IMR-90 (cell line): Measurements from ENCODE around the gene GCC2. TPM values are rescaled to one million over a fixed set of nuclear protein-coding genes. Genes with fewer than 3 reads are reported as not detected.

Experiments
- ATAC-seq: fragments of 200-7000 bp; cut with Tn5 transposase; 2 replicates; pipeline ENCODE4 v1.9.1; 2020; ENCODE audit warnings: low read depth, mild to moderate bottlenecking, moderate library complexity
- BruUV-seq: library from RNA; stranded (reverse); fragments of 400-500 nt; replicated peaks from 2 replicates; lab custom pipeline; 2021; lab: Mats Ljungman, UMichigan
- CTCF ChIA-PET: fragments of 300-600 bp; formaldehyde crosslinking; extraction: SDS; loops from one replicate; lab custom pipeline; 2021; ENCODE audit warnings: antibody characterized with exemption; lab: Yijun Ruan, JAX
- POLR2A ChIA-PET: fragments of 300-600 bp; sonication (Branson Sonifier 250); formaldehyde crosslinking; loops from one replicate; lab custom pipeline; 2022; ENCODE audit warnings: antibody characterized with exemption; ENCODE audit not compliant: unreplicated experiment; lab: Charles Lee
- DNase-seq: peaks from one replicate; pipeline ENCODE4 v3.0.0; 2013
- H2AFZ ChIP-seq: replicated peaks from 2 replicates; pipeline ENCODE3; 2013; ENCODE audit warnings: low read length, mild to moderate bottlenecking; ENCODE audit not compliant: poor library complexity
- H2AK5ac ChIP-seq: 2 replicates; pipeline ENCODE4 v1.6.1; 2013; ENCODE audit warnings: low read depth, low read length, inconsistent platforms
- H2AK9ac ChIP-seq: replicated peaks from 2 replicates; pipeline ENCODE3; 2013; ENCODE audit warnings: mild to moderate bottlenecking, low read depth, low read length, moderate library complexity; ENCODE audit not compliant: poor library complexity
- H2BK120ac ChIP-seq: 2 replicates; pipeline ENCODE4 v1.6.1; 2013; ENCODE audit warnings: low read depth, low read length, inconsistent platforms
- H2BK15ac ChIP-seq: 3 replicates; pipeline ENCODE4 v1.6.1; 2013; ENCODE audit warnings: low read depth, low read length, inconsistent platforms
- H2BK20ac ChIP-seq: 2 replicates; pipeline ENCODE4 v1.6.1; 2013; ENCODE audit warnings: low read depth, mild to moderate bottlenecking, inconsistent platforms, low read length, moderate library complexity
- H2BK5ac ChIP-seq: 2 replicates; pipeline ENCODE4 v1.6.1; 2013; ENCODE audit warnings: mild to moderate bottlenecking, low read depth, low read length, inconsistent platforms; ENCODE audit not compliant: poor library complexity, severe bottlenecking
- H3K14ac ChIP-seq: replicated peaks from 2 replicates; pipeline ENCODE4 v1.6.1; 2013; ENCODE audit warnings: low read depth, low read length, inconsistent platforms
- H3K18ac ChIP-seq: 2 replicates; pipeline ENCODE4 v1.6.1; 2013; ENCODE audit warnings: low read depth, low read length, control low read depth
- H3K23ac ChIP-seq: 2 replicates; pipeline ENCODE4 v1.6.1; 2013; ENCODE audit warnings: low read depth, low read length, inconsistent platforms
- H3K27ac ChIP-seq: 2 replicates; pipeline ENCODE4 v1.5.1; 2013; ENCODE audit warnings: mild to moderate bottlenecking, control low read depth, low read length; ENCODE audit not compliant: insufficient read depth
- H3K27me3 ChIP-seq: 2 replicates; pipeline ENCODE4 v1.6.1; 2013; ENCODE audit warnings: low read length; ENCODE audit not compliant: control insufficient read depth, insufficient read depth
- H3K36me3 ChIP-seq: 2 replicates; pipeline ENCODE4 v1.6.1; 2013; ENCODE audit warnings: low read length, mixed read lengths; ENCODE audit not compliant: control insufficient read depth, insufficient read depth
- H3K4ac ChIP-seq: 2 replicates; pipeline ENCODE4 v1.6.1; 2013; ENCODE audit warnings: low read depth, low read length, inconsistent platforms
- H3K4me1 ChIP-seq: 2 replicates; pipeline ENCODE4 v1.6.1; 2013; ENCODE audit warnings: low read length, mixed read lengths; ENCODE audit not compliant: control insufficient read depth, insufficient read depth
- H3K4me2 ChIP-seq: 2 replicates; pipeline ENCODE4 v1.6.1; 2013; ENCODE audit warnings: low read depth, mild to moderate bottlenecking, control low read depth, low read length, moderate library complexity
- H3K4me3 ChIP-seq: 2 replicates; pipeline ENCODE4 v1.5.1; 2013; ENCODE audit warnings: low read depth, mild to moderate bottlenecking, control low read depth, low read length, moderate library complexity; ENCODE audit not compliant: insufficient read depth
- H3K56ac ChIP-seq: 2 replicates; pipeline ENCODE4 v1.6.1; 2013; ENCODE audit warnings: low read length, inconsistent platforms; ENCODE audit not compliant: insufficient read depth; ENCODE audit errors: extremely low read depth
- H3K79me1 ChIP-seq, 2 experiments: 2 replicates each; pipeline ENCODE4 v1.6.1; 2013; ENCODE audit warnings: low read length in 2 of 2, inconsistent platforms in 1 of 2, low read depth in 1 of 2
- H3K9ac ChIP-seq: 2 replicates; pipeline ENCODE4 v1.6.1; 2013; ENCODE audit warnings: low read depth, low read length, control low read depth
- H3K9me1 ChIP-seq: 2 replicates; pipeline ENCODE4 v1.6.1; 2013; ENCODE audit warnings: low read length, inconsistent platforms; ENCODE audit not compliant: insufficient read depth
- H3K9me3 ChIP-seq: 2 replicates; pipeline ENCODE4 v1.6.1; 2013; ENCODE audit warnings: low read length; ENCODE audit not compliant: control insufficient read depth, insufficient read depth
- H4K20me1 ChIP-seq: 2 replicates; pipeline ENCODE4 v1.6.1; 2013; ENCODE audit warnings: low read length, inconsistent platforms; ENCODE audit not compliant: insufficient read depth
- H4K5ac ChIP-seq: 2 replicates; pipeline ENCODE4 v1.6.1; 2013; ENCODE audit warnings: mild to moderate bottlenecking, low read depth, low read length, control low read depth
- H4K8ac ChIP-seq, 2 experiments: 2 replicates each; pipeline ENCODE4 v1.6.1; 2013; ENCODE audit warnings: low read depth in 2 of 2, low read length in 2 of 2, control low read depth in 1 of 2, inconsistent platforms in 1 of 2
- H4K91ac ChIP-seq: 2 replicates; pipeline ENCODE4 v1.6.1; 2013; ENCODE audit warnings: low read depth, low read length, inconsistent platforms; ENCODE audit not compliant: insufficient read depth
- CEBPB ChIP-seq: IDR thresholded peaks from 2 replicates; pipeline ENCODE4 v1.6.1; 2012; ENCODE audit warnings: low read depth, low read length, improper control_type of control experiment
- CHD1 ChIP-seq: IDR thresholded peaks from 2 replicates; pipeline ENCODE4 v1.6.1; 2012; ENCODE audit warnings: low read depth, low read length, improper control_type of control experiment
- FOS ChIP-seq: fragments of 150-350 bp; IDR thresholded peaks from 2 replicates; pipeline ENCODE4 v1.6.1; 2016; ENCODE audit warnings: low read depth, low read length
- RCOR1 ChIP-seq: IDR thresholded peaks from 2 replicates; pipeline ENCODE4 v1.6.1; 2012; ENCODE audit warnings: mild to moderate bottlenecking, low read length, improper control_type of control experiment; ENCODE audit not compliant: insufficient replicate concordance
- WGBS, 2 experiments: methylation state at CpG; one replicate each; pipeline versions ENCODE4 v1.1.5 to v1.1.7; 2013; ENCODE audit warnings: missing lambda C conversion rate in 2 of 2; ENCODE audit not compliant: insufficient read length in 1 of 2; ENCODE audit errors: extremely low coverage in 2 of 2; 5-methylcytosine and 5-hydroxymethylcytosine counted together
- dilution Hi-C: fragments of 300-500 bp; cut with HindIII; formaldehyde crosslinking; loops from one replicate; pipeline ENCODE4 v1.14.3; 2018; ENCODE audit warnings: low sequenced_read_pairs; ENCODE audit not compliant: unreplicated experiment
- in situ Hi-C: fragments of 300-500 bp; cut with MboI; formaldehyde crosslinking; loops from 3 replicates; pipeline ENCODE4 v1.14.3; 2019; ENCODE audit warnings: low sequenced_read_pairs, inconsistent platforms, mixed read lengths
- intact Hi-C: fragments of 100-400 bp; cut with micrococcal nuclease; formaldehyde crosslinking; loops from 2 replicates; pipeline ENCODE4 v1.10.0; 2022
- polyA plus RNA-seq, 3 experiments: library from polyadenylated mRNA; depleted of rRNA; stranded (reverse); fragments of >200 nt; gene quantifications; 2 replicates each; pipeline ENCODE4 v1.2.3, GENCODE V29; 2012; ENCODE audit warnings: low replicate concordance in 1 of 3
- total RNA-seq: library from RNA; depleted of rRNA; stranded (reverse); fragments of >200 nt; gene quantifications from 2 replicates; pipeline ENCODE4 v1.2.3, GENCODE V29; 2012

The GCC2 gene
- total and polyA plus RNA-seq, 2 of the 4 experiments (the other 2 are of a cell fraction), result 6.4 to 8.6 TPM

DNA sequence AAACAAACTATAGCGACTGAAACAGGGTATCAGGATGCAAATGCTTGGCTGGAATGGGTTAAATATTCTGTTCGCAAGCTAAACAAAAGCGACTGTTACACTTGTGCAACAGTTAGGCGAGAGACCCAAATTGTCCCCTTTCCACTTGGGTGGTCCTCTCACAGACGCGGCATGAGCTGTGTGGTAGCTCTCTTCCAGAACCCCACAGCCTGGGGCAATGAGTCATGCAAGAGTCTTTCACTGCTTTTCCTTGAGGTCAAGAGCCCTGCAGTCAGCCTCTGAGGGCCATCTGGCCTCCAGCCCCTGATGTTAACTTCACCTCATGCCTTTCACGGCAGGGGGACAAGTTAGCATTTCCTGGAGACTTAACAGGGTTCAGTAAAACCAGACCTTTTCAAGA is 45.5 kb upstream of the GCC2 start:
- ChIA-PET CTCF (no interaction called here), POLR2A (no interaction called here)
- Histone ChIP-seq H3K27me3 (no peaks in the 10 kb centered on the region), H2BK15ac (peak overlapping the region; percentile 34; the same call in 2 of the 3 replicates), H3K4ac (peak overlapping the region; percentile 55; the same call in 1 of the 2 replicates), H4K5ac (no peak overlapping the region), H2AK5ac (0 out of 2 replicates have a peak overlapping the region, but pooled peaks have one; percentile 37), H3K36me3 (no peaks in the 10 kb centered on the region), H2BK5ac (no peak overlapping the region), H4K8ac (peak overlapping the region in 1 of 2 experiments; percentile 66; a peak in 2 of 4 replicates), H3K9me3 (peaks cover 23% of the 10 kb centered on the region), H3K79me1 (no peaks in the 10 kb centered on the region), H3K9me1 (peaks cover 4% of the 10 kb centered on the region; the same call in 1 of the 2 replicates), H4K20me1 (no peaks in the 10 kb centered on the region), H3K23ac (peak overlapping the region; percentile 39; the same call in 1 of the 2 replicates), H3K4me3 (no peak overlapping the region), H3K27ac (no peak overlapping the region), H2AFZ (peak overlapping the region; percentile 69), H2BK20ac (peak overlapping the region; percentile 80; the same call in 1 of the 2 replicates), H2BK120ac (peak overlapping the region; percentile 70; the same call in 1 of the 2 replicates), H2AK9ac (no peak overlapping the region), H4K91ac (peak overlapping the region; percentile 43), H3K4me1 (peaks cover 4% of the 10 kb centered on the region; the same call in 1 of the 2 replicates), H3K14ac (peak overlapping the region; percentile 64), H3K4me2 (0 out of 2 replicates have a peak overlapping the region, but pooled peaks have one; percentile 25), H3K56ac (no peak overlapping the region), H3K18ac (peak overlapping the region; percentile 79; the same call in 1 of the 2 replicates), H3K9ac (no peak overlapping the region)
- dilution Hi-C loops, result no loop called here
- DNase-seq, result peak; percentile 73
- WGBS, 2 experiments, result 0% methylated on average over 2 of the region's 7 CpGs; no CpG with 5 or more reads in 1 of the 2 experiments
- no TSS peak for BruUV-seq
- ATAC-seq, result peak; percentile 92
- TF ChIP-seq RCOR1 (peak; percentile 18), CHD1 (no peak), FOS (peak; percentile 48), CEBPB (peak; percentile 67)
- intact Hi-C loops, result no loop called here
- in situ Hi-C loops, result no loop called here
